Uterine smooth muscle cell (primary cell): Measurements from ENCODE around the gene MICAL2. TPM values are rescaled to one million over a fixed set of nuclear protein-coding genes. Genes with fewer than 3 reads are reported as not detected.

Experiments
- total RNA-seq: library from RNA; depleted of rRNA; stranded (reverse); fragments of >200 nt; gene quantifications from 2 replicates; pipeline ENCODE4 v1.2.3, GENCODE V29; 2014

Gene MICAL2
- 222 and 241 TPM in 2 replicates for total RNA-seq

DNA sequence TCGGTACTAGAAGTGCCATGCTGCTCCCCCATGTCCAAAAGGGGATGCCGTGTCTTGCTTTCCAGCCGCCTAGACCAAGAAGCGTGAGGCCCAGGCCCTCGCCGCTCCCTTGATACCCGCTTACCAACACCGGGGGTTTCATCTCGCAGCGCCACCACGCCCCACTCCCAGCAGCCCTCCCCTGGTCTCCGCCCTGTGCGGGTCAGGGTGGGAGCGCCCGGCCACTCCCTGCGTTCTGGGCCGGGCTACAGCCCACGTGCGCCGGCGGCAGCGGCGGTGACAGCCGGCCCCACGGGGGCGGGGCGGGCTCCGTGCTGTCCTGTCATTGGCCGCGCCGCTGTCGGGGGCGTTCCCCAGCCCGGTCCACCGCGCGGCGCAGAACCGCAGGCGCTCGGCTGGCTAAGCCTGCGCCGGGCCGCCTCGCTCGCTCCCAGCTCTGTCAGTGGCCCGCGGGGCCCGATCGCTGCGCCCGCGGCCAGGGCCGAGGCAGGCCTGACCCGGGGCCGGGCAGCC is at the start of gene MICAL2:
Gene MICAL2 (plus strand): TSS at position 390 of the 513 bp plus-strand sequence. CDS start 51,566 bp downstream, outside the sequence.

Other genes starting within 250 kb of the MICAL2 start
- gene DKK3, start 102.0 kb upstream of the MICAL2 start, total RNA-seq = 253 and 492 TPM in 2 replicates